Measurements from ENCODE around the gene APOB.

The APOB gene

GRCh38 chr2:20990442-20991430 is 53.1 kb downstream of the APOB start:
- in situ Hi-C loops (cut with MboI; ENCODE audit: low sequenced_read_pairs): no loop called here

GRCh38 chr2:20989404-20989803 is 54.5 kb downstream of the APOB start:
- in situ Hi-C loops (cut with MboI; ENCODE audit: low sequenced_read_pairs): no loop called here

- in situ Hi-C loops (cut with MboI; ENCODE audit: low sequenced_read_pairs): no loop called here
Measured at GRCh38 chr2:20988905-20989304, 55.0 kb downstream of the APOB start.

GRCh38 chr2:20986024-20986939 is 57.6 kb downstream of the APOB start:
- in situ Hi-C loops (cut with MboI; ENCODE audit: low sequenced_read_pairs): no loop called here

- in situ Hi-C loops (cut with MboI; ENCODE audit: low sequenced_read_pairs): no loop called here
Measured at GRCh38 chr2:20985062-20985461, 58.8 kb downstream of the APOB start.

- in situ Hi-C loops (cut with MboI; ENCODE audit: low sequenced_read_pairs): no loop called here
Measured at GRCh38 chr2:20984408-20984807, 59.5 kb downstream of the APOB start.

GRCh38 chr2:20983844-20984243 is 60.0 kb downstream of the APOB start:
- in situ Hi-C loops (cut with MboI; ENCODE audit: low sequenced_read_pairs): no loop called here

GRCh38 chr2:20982861-20983260 is 61.0 kb downstream of the APOB start:
- in situ Hi-C loops (cut with MboI; ENCODE audit: low sequenced_read_pairs): no loop called here

- in situ Hi-C loops (cut with MboI; ENCODE audit: low sequenced_read_pairs): no loop called here
Measured at GRCh38 chr2:20977520-20978180, 66.2 kb downstream of the APOB start.

- in situ Hi-C loops (cut with MboI; ENCODE audit: low sequenced_read_pairs): no loop called here
Measured at GRCh38 chr2:20976527-20976926, 67.3 kb downstream of the APOB start.

- in situ Hi-C loops (cut with MboI; ENCODE audit: low sequenced_read_pairs): no loop called here
Measured at GRCh38 chr2:20972792-20973565, 70.9 kb downstream of the APOB start.

- in situ Hi-C loops (cut with MboI; ENCODE audit: low sequenced_read_pairs): no loop called here
Measured at GRCh38 chr2:20972110-20972509, 71.8 kb downstream of the APOB start.

GRCh38 chr2:20970068-20970467 is 73.8 kb downstream of the APOB start:
- in situ Hi-C loops (cut with MboI; ENCODE audit: low sequenced_read_pairs): no loop called here

GRCh38 chr2:20966061-20966595 is 77.7 kb downstream of the APOB start:
- in situ Hi-C loops (cut with MboI; ENCODE audit: low sequenced_read_pairs): loop anchor here (10.0 kb wide), 1 partner anchor 301 kb away; the partner anchor contains the start of gene GDF7

GRCh38 chr2:20965221-20965620 is 78.7 kb downstream of the APOB start:
- in situ Hi-C loops (cut with MboI; ENCODE audit: low sequenced_read_pairs): loop anchor here (10.0 kb wide), 1 partner anchor 300 kb away; the partner anchor contains the start of gene GDF7

GRCh38 chr2:20963867-20964266 is 80.0 kb downstream of the APOB start:
- in situ Hi-C loops (cut with MboI; ENCODE audit: low sequenced_read_pairs): loop anchor here (10.0 kb wide), 1 partner anchor 299 kb away; the partner anchor contains the start of gene GDF7

GRCh38 chr2:20962939-20963557 is 80.8 kb downstream of the APOB start:
- in situ Hi-C loops (cut with MboI; ENCODE audit: low sequenced_read_pairs): loop anchor here (10.0 kb wide), 1 partner anchor 298 kb away; the partner anchor contains the start of gene GDF7

GRCh38 chr2:20961858-20962257 is 82.0 kb downstream of the APOB start:
- in situ Hi-C loops (cut with MboI; ENCODE audit: low sequenced_read_pairs): loop anchor here (10.0 kb wide), 1 partner anchor 297 kb away; the partner anchor contains the start of gene GDF7

- in situ Hi-C loops (cut with MboI; ENCODE audit: low sequenced_read_pairs): loop anchor here (10.0 kb wide), 1 partner anchor 295 kb away; the partner anchor contains the start of gene GDF7
Measured at GRCh38 chr2:20960003-20960402, 83.9 kb downstream of the APOB start.

Measured in HL-60/S4 treated with phorbol 12-myristate 13-acetate at 8.2 ng/mL for 4 days and 3 days (cell line).